ENCODE data around the gene MT1X.
A peak's percentile ranks its signal among the peaks of the same experiment; 100 is the strongest.

MT1X gene

GRCh38 chr16:56669840-56670619 lies 12.2 kb upstream of the MT1X start:
- TF ChIP-seq CTCF (IDR thresholded peaks at IDR 0.05), result no peak

- no peak for TF ChIP-seq CTCF (IDR thresholded peaks at IDR 0.05)
Observed at GRCh38 chr16:56670620-56670934, 11.7 kb upstream of the MT1X start.

- TF ChIP-seq CTCF (IDR thresholded peaks at IDR 0.05), result no peak
Observed at GRCh38 chr16:56672761-56673536, 9.3 kb upstream of the MT1X start.

GRCh38 chr16:56673921-56674320 lies 8.3 kb upstream of the MT1X start:
- peak; percentile 72 for TF ChIP-seq CTCF (IDR thresholded peaks at IDR 0.05)

DNA sequence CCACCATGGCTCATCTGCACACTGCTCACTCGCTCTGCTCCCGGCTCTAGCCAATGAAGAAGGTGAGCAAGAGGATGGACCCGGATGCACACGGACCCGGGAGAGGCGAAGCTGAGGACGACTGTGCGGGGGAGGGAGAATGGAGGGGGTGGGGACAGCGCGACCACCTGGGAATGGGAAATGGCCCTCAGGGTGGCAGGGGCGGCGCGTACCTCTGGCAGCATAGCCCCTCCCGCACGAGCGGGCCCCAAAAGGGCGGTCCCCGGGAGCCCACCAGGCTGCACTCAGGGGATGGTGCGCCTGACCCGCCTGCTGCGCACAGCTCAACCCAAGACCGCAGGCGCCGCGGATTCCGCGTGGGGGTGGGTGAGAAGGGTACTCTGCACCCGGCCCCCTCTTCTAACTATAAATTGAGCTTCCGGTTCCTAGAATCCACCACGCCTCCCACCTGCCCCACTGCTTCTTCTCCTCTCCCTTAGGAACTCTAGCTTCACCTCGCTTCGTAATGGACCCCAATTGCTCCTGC lies 6.5 kb upstream of the MT1X start:
- no peak for TF ChIP-seq CTCF (IDR thresholded peaks at IDR 0.05)

- TF ChIP-seq CTCF (IDR thresholded peaks at IDR 0.05), result no peak
Observed at GRCh38 chr16:56677474-56677873, 4.8 kb upstream of the MT1X start.

GRCh38 chr16:56679078-56679730 lies 3.1 kb upstream of the MT1X start:
- no peak for TF ChIP-seq CTCF (IDR thresholded peaks at IDR 0.05)

All from LNCAP (cell line).